Stimulated activated CD4-positive, alpha-beta T cell treated with anti-CD3 and anti-CD28 coated beads, Interleukin-4, amount 100 ng/mL, for 24 hours (primary cell): ENCODE data around the gene KLHDC8A.
"Not testable (repeated sequence)": the region's sequence is repeated elsewhere in the genome, so short reads cannot be mapped to it uniquely, and the experiment has no call there.

Experiments
- DNase-seq: peaks from one replicate; pipeline ENCODE4 v3.0.0-alpha.2; 2020

Gene KLHDC8A

GRCh38 chr1:205317311-205317917, 39.3 kb downstream of the KLHDC8A start:
- no peak for DNase-seq

GRCh38 chr1:205316161-205316566, 40.6 kb downstream of the KLHDC8A start:
- DNase-seq, result no peak

DNA sequence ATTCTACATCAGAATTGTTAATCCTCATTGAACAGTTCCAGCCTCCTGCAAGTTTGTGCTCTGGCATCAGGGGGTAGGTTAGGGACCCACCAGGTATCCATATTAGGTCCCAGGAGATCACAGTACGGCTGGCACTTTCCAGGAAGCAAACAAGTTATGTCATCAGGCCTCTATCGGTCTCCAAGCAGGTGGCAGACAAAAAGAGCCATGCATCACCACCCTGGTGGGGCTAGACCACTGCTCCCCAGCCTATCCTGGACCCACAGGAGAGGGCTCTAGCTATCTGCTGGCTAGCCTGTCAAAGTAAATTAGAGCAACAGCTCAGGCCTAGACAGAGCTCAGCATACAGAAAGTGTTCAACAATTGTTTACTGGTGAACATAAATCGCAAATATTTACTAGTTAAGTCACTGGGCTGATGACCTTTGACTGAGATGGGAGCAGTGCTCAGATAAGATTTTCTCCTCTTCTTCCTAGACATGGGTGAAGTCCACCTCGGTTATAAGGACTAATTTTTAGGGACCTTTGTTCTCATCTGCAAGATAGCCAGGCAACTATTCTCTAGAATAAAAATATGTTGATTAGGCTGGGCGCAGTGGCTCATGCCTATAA, 41.6 kb downstream of the KLHDC8A start:
- no peak for DNase-seq

DNA sequence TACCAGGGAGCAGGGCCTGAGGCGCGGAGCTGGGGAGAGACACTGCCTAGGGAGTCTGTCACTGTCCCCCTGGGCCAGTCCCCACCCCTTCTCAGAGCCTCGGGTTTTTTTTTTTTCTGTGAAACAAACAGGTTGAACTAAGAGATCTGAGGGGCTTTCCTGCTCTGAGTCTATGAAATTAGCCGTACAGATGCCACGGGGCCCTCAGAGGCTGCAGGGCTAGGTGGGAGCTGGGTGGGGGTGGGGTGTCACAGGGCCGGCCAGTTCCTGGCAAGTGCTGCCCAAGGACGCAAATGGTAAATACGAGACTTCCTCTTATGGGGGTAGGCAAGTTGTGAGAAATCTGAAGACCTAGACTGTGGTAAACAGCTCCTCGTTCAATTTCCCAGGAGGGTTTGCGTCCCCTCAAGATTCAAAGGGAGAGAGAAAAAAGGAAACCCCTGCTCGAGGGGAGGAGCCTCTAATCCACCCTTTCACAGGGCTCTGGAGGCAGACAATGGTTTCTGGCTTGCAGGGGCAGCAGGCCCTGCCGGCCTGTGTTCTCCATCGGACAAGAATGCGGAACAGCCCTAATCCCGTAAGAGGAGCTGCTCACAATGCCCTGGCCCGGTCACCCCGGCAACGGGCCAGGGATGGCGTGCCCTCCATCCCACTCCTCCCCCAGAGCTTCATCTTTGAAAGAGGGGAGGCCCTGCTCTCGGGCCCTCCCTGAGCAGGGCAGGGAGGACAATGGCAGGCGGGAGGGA, 43.0 kb downstream of the KLHDC8A start:
- peak; percentile 43 for DNase-seq

DNA sequence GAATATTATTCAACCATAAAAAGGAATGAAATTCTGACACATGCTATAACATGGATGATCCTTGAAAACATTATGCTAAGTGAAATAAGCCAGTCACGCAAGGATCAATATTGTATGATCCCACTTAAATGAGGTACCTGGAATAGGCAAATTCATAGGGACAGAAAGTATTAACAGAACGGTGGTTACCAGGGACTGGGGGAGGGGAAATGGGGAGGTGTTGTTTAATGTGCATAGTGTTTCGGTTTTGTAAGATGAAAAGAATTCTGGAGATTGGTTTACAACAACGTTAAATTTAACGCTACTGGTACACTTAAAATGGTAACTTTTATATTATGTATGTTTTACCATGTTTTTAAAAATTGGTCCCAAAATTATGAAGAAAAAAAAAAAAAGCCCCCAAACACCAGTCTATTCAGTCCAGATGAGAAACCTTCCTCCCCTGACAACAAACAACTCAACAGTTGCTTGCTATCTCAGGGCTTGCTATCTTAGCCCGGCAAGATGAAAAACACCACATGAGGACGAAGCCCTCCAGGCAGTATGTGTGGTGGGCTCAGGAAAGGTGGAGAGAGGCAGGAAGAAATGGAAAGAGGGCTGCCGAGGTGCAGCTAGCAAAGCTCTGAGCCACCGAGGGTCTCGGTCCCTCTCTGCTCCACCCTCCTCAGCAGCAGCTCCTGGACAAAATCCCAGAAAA, 43.7 kb downstream of the KLHDC8A start:
- no peak for DNase-seq

GRCh38 chr1:205310976-205311704, 45.6 kb downstream of the KLHDC8A start:
- DNase-seq, result no peak

- no peak for DNase-seq
Observed at GRCh38 chr1:205309741-205310140, 47.0 kb downstream of the KLHDC8A start.

- DNase-seq, result no peak
Observed at GRCh38 chr1:205306929-205307566, 49.7 kb downstream of the KLHDC8A start.

GRCh38 chr1:205304695-205305070, 52.0 kb downstream of the KLHDC8A start:
- no peak for DNase-seq

- no peak for DNase-seq
Observed at GRCh38 chr1:205304046-205304694, 52.6 kb downstream of the KLHDC8A start.

GRCh38 chr1:205303247-205303888, 53.4 kb downstream of the KLHDC8A start:
- no peak for DNase-seq

DNA sequence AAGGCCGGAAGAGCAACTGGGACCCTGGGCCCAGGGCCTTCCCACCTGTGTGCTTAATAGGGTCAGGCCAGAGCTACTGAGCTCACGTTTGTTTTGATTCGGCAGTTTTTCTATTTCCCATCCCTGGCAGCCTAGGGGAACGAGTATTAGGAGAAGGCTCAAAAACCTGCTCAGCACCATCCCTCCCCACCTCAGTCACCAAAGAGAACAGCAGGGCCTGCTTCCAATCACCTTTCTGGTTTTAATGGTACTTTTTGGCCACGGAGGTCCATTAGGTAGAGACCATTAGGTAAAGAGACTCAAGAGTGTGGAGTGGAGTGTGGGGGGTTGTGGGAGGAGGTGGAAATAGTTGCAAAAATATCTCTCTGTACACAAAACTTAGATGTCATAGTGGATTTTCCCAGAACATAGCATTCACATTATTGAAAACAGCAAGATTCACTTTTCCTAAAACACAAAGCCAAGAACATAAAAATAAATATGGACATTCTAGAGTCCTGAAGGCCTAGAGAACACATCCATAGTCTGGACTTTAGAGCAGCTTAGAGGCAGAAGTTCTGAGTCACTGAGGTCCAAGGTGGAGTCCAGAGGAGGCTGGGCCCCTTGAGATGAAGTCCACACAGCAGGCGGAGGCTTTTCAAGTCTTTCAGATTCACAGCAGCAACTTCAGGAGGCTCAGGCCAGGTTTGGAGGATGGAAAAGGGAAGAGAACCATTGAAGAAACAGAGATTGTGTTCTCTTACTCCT, 54.7 kb downstream of the KLHDC8A start:
- DNase-seq, result no peak

DNA sequence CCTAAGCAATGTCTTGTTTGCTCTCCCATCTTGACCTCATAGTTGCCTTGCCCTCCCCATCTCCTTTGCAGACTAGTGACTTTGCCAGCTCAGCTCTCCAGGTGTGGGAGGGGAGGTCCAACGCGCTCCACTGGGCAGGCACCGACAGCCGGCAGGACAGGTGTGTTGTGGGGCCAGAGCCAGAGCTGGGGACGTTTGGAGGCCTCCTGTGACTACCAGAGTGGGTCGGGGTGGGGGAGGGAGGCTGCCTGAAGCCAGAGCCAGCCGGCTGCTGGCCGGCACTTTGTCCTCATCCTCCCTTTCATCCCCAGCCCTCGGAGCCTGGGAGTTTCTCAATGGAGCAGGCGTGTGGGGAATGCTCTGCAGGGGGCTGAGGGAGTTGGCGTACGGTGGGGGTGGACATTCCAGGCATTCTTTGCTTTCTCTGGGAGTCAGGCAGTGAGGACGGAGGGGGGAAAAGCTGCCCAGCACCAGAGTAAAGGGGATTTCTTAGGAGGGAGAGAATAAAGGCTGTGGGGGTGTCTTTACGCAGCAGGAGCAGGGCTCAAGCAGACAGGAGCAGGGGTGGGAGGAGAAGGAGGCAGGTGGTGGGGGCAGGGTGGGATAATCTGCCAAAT, 55.4 kb downstream of the KLHDC8A start:
- DNase-seq, result no peak

GRCh38 chr1:205300149-205300548, 56.6 kb downstream of the KLHDC8A start:
- no peak for DNase-seq

DNA sequence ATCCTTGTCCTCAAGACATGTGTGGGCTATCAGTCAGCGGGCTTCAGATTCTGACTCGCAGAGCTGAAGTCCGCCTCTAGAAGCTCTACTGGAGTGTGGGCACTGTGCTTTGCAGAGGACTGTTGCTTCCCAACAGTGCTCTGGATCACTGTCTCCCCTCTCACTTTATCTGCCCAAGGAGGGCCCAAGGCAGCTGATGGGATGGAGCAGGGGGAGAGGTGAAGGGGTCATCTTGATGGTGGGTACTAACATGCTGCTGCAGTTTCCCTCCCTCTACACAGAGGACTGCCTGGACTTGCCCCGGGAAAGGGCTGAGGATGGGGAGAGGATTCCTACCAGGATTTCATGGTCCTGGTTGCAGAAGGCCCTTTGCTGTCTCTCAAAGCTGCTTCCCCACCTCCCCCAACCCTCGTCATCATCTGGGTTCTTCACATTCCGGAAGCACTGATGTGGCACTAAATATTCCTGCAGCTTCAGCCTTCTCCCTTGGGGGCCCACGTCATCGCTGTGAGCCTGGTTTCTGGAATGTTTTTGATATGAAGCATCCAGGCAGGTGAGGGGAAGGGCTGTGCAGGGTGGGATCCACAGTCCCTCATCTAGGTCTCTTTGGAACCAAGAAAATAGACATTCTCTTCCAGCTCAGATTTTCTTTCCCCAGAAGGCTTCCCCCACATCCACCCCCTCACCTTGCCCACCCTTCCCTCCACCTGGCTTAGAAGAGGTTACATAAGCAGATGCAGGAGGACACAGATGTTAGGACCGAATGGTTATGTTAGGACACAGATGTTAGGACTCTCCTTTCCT, 58.3 kb downstream of the KLHDC8A start:
- DNase-seq, result no peak

DNA sequence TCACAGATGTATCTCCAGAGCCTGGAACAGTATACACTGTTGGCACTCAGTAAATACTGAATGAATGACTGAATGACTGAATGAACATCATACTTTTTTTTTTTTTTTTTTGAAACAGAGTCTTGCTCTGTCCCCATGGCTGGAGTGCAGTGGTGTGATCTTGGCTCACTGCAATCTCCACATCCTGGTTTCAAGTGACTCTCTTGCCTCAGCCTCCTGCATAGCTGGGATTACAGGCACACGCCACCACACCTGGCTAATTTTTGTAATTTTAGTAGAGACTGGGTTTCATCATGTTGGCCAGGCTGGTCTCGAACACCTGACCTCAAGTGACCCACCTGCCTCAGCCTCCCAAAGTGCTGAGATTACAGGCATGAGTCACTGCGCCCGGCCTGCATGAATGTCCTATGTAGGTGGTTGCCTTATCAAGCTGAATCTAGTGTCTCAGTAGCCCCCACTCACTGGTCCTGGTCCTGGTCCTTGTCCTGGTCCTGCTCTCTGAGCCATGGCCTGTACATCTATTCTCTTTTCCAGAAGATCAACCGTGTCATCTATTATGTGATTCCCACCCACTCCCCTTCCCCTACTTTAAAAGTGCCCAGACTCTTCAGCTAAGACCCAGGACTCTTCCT, 59.1 kb downstream of the KLHDC8A start:
- DNase-seq, result not testable (repeated sequence)

DNA sequence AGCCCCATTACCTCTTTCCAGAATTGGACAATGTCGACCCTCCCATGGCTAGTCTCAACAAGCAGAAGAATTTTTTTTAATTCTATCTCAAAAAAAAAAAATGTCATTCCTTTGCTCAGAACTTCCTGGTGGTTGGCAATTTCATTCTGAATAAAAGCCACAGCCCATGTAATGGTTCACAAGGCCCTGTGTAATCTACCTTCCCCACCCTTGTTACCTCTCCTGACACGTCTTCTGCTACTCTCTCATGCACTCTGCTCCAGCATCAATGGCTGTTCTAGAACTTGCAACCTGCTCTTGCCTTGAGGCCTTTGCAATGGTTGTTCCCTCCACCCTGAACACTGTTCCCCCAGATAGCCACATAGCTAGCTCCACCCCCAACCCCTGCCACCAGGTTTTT, 60.6 kb downstream of the KLHDC8A start:
- DNase-seq, result no peak

- no peak for DNase-seq
Observed at GRCh38 chr1:205294934-205295333, 61.8 kb downstream of the KLHDC8A start.
